H1 (cell line): ENCODE measurements around the gene DBET. TPM values are rescaled to one million over a fixed set of nuclear protein-coding genes. Genes with fewer than 3 reads are reported as not detected.
"Not testable (repeated sequence)": the region's sequence is repeated elsewhere in the genome, so short reads cannot be mapped to it uniquely, and the experiment has no call there.

Source experiments
- CTCF ChIA-PET: fragments of 300-600 bp; sonication (Branson Sonifier 250); formaldehyde crosslinking; loops from one replicate; lab custom pipeline; 2021; ENCODE audit not compliant: partially characterized antibody; lab: Charles Lee
- POLR2A ChIA-PET: fragments of 300-600 bp; sonication (Branson Sonifier 250); formaldehyde crosslinking; loops from one replicate; lab custom pipeline; 2021; ENCODE audit warnings: inconsistent platforms; ENCODE audit not compliant: partially characterized antibody; lab: Charles Lee
- DNase-seq, 2 experiments: peaks; one replicate each; pipeline versions ENCODE4 v3.0.0 to v3.0.0-alpha.2; 2010 to 2022; ENCODE audit warnings: low spot score in 2 of 2, low read depth in 1 of 2, mixed read lengths in 1 of 2
- FAIRE-seq: peaks from 2 replicates; lab custom pipeline; 2011; peaks lifted over from hg19 to GRCh38; lab: Jason Lieb, UNC
- H2AFZ ChIP-seq: 2 replicates; pipeline ENCODE4 v1.8.1; 2012; ENCODE audit warnings: low read length, inconsistent platforms
- H2AK5ac ChIP-seq: 2 replicates; pipeline ENCODE4 v1.6.1; 2013; ENCODE audit warnings: low read depth, low read length
- H2BK120ac ChIP-seq: replicated peaks from 2 replicates; pipeline ENCODE3; 2013; ENCODE audit warnings: low read depth, low read length, inconsistent platforms
- H2BK12ac ChIP-seq: 2 replicates; pipeline ENCODE4 v1.6.1; 2013; ENCODE audit warnings: low read depth, low read length
- H2BK15ac ChIP-seq: 2 replicates; pipeline ENCODE4 v1.6.1; 2013; ENCODE audit warnings: low read length
- H2BK20ac ChIP-seq: 2 replicates; pipeline ENCODE4 v1.6.1; 2013; ENCODE audit warnings: low read length
- H2BK5ac ChIP-seq: 2 replicates; pipeline ENCODE4 v1.6.1; 2013; ENCODE audit warnings: low read depth, low read length
- H3K14ac ChIP-seq: 2 replicates; pipeline ENCODE4 v1.6.1; 2013; ENCODE audit warnings: inconsistent platforms; ENCODE audit not compliant: insufficient read length
- H3K18ac ChIP-seq: 2 replicates; pipeline ENCODE4 v1.6.1; 2013; ENCODE audit warnings: low read length; ENCODE audit errors: extremely low read depth
- H3K23ac ChIP-seq: 2 replicates; pipeline ENCODE4 v1.6.1; 2013; ENCODE audit warnings: inconsistent platforms; ENCODE audit not compliant: insufficient read length
- H3K23me2 ChIP-seq: 2 replicates; pipeline ENCODE4 v1.6.1; 2013; ENCODE audit warnings: low read depth, low read length
- H3K27ac ChIP-seq: 2 replicates; pipeline ENCODE4 v1.6.1; 2011; ENCODE audit warnings: low read depth, low read length, inconsistent platforms
- H3K27me3 ChIP-seq, 4 experiments: replicated peaks in 1 of 4; 1 replicate in 1 of 4; 2 replicates in 3 of 4; pipeline versions ENCODE4 v1.6.1 to v1.8.1; 2011 to 2013; ENCODE audit warnings: low read length in 3 of 4, mild to moderate bottlenecking in 3 of 4, inconsistent platforms in 2 of 4, mixed read lengths in 2 of 4, moderate library complexity in 1 of 4; ENCODE audit not compliant: control insufficient read depth in 3 of 4, insufficient read depth in 3 of 4; ENCODE audit errors: extremely low read depth in 1 of 4
- H3K36me3 ChIP-seq, 4 experiments: 2 replicates each; pipeline versions ENCODE4 v1.6.1 to v1.8.1; 2011 to 2013; ENCODE audit warnings: mild to moderate bottlenecking in 4 of 4, low read length in 3 of 4, moderate library complexity in 2 of 4, control low read depth in 1 of 4, inconsistent platforms in 1 of 4; ENCODE audit not compliant: insufficient read depth in 4 of 4, control insufficient read depth in 2 of 4
- H3K4ac ChIP-seq: replicated peaks from 2 replicates; pipeline ENCODE3; 2013; ENCODE audit warnings: low read length, low read depth, mixed read lengths, inconsistent platforms; ENCODE audit not compliant: insufficient read length
- H3K4me1 ChIP-seq, 4 experiments: replicated peaks in 1 of 4; 1 replicate in 1 of 4; 2 replicates in 3 of 4; pipeline versions ENCODE4 v1.6.1 to v1.8.1; 2011 to 2013; ENCODE audit warnings: low read length in 3 of 4, inconsistent platforms in 2 of 4, mixed read lengths in 1 of 4; ENCODE audit not compliant: insufficient read depth in 4 of 4, control insufficient read depth in 3 of 4
- H3K4me2 ChIP-seq, 2 experiments: 2 replicates each; pipeline versions ENCODE4 v1.6.1 to v1.8.1; 2011 to 2013; ENCODE audit warnings: low read depth in 2 of 2, low read length in 2 of 2, control low read depth in 1 of 2, inconsistent platforms in 1 of 2, mild to moderate bottlenecking in 1 of 2; ENCODE audit not compliant: insufficient read depth in 1 of 2
- H3K4me3 ChIP-seq, 4 experiments: fragments of 200-600, 300-600 bp in 1 of 4; sonication (generic), shearing (Covaris generic), sonication (Bioruptor Twin) in 1 of 4; 2 replicates each; pipeline versions ENCODE4 v1.5.1 to v1.8.1; 2011 to 2016; ENCODE audit warnings: low read length in 4 of 4, low read depth in 3 of 4, control low read depth in 2 of 4, inconsistent platforms in 2 of 4, mild to moderate bottlenecking in 2 of 4, mixed read lengths in 1 of 4, moderate library complexity in 1 of 4; ENCODE audit not compliant: insufficient read depth in 2 of 4; ENCODE audit errors: extremely low read depth in 1 of 4
- H3K56ac ChIP-seq: replicated peaks from 2 replicates; pipeline ENCODE3; 2013; ENCODE audit warnings: low read depth, mild to moderate bottlenecking, mixed read lengths, low read length, inconsistent platforms; ENCODE audit not compliant: insufficient read length
- H3K79me1 ChIP-seq: 2 replicates; pipeline ENCODE4 v1.6.1; 2013; ENCODE audit warnings: low read depth, low read length, control low read depth
- H3K79me2 ChIP-seq, 2 experiments: 2 replicates each; pipeline versions ENCODE4 v1.6.1 to v1.8.1; 2012 to 2013; ENCODE audit warnings: low read length in 2 of 2, mild to moderate bottlenecking in 2 of 2, inconsistent platforms in 1 of 2; ENCODE audit not compliant: insufficient read depth in 2 of 2, control insufficient read depth in 1 of 2
- H3K9ac ChIP-seq, 4 experiments: replicated peaks in 1 of 4; 1 replicate in 1 of 4; 2 replicates in 3 of 4; pipeline versions ENCODE4 v1.6.1 to v1.8.1; 2011 to 2013; ENCODE audit warnings: low read depth in 3 of 4, low read length in 3 of 4, control low read depth in 2 of 4, mild to moderate bottlenecking in 2 of 4, moderate library complexity in 2 of 4, inconsistent platforms in 1 of 4; ENCODE audit errors: extremely low read depth in 1 of 4
- H3K9me3 ChIP-seq, 2 experiments: 2 replicates each; pipeline versions ENCODE4 v1.6.1 to v1.8.1; 2012 to 2013; ENCODE audit warnings: mild to moderate bottlenecking in 2 of 2, moderate library complexity in 2 of 2, control low read depth in 1 of 2, inconsistent platforms in 1 of 2, low read depth in 1 of 2, low read length in 1 of 2, mixed read lengths in 1 of 2; ENCODE audit not compliant: insufficient read depth in 2 of 2
- H4K20me1 ChIP-seq, 2 experiments: replicated peaks in 1 of 2; 2 replicates each; pipeline versions ENCODE3 to v1.8.1; 2011 to 2013; ENCODE audit warnings: inconsistent platforms in 2 of 2, low read length in 2 of 2, mild to moderate bottlenecking in 1 of 2; ENCODE audit not compliant: insufficient read depth in 2 of 2, control insufficient read depth in 1 of 2
- H4K5ac ChIP-seq: 2 replicates; pipeline ENCODE4 v1.6.1; 2013; ENCODE audit warnings: low read length, low read depth, mixed read lengths, inconsistent platforms; ENCODE audit not compliant: insufficient read length
- H4K8ac ChIP-seq: 2 replicates; pipeline ENCODE4 v1.8.0; 2013; ENCODE audit warnings: mild to moderate bottlenecking, moderate library complexity, low read length, inconsistent platforms; ENCODE audit not compliant: insufficient read depth; ENCODE audit errors: extremely low read depth
- H4K91ac ChIP-seq: replicated peaks from 2 replicates; pipeline ENCODE3; 2013; ENCODE audit warnings: low read length, mixed read lengths, inconsistent platforms; ENCODE audit not compliant: insufficient read length
- WGBS, 2 experiments: shearing (Covaris generic) in 1 of 2; methylation state at CpG; one replicate each; pipeline versions ENCODE4 v1.1.6 to v1.1.7; 2013 to 2015; ENCODE audit warnings: low lambda C conversion rate in 2 of 2, mixed read lengths in 2 of 2, inconsistent platforms in 1 of 2, low coverage in 1 of 2, missing lambda C conversion rate in 1 of 2; ENCODE audit not compliant: insufficient replicate concordance in 2 of 2, insufficient coverage in 1 of 2, insufficient read length in 1 of 2; ENCODE audit errors: extremely low coverage in 1 of 2, missing lambda C conversion rate in 1 of 2; 5-methylcytosine and 5-hydroxymethylcytosine counted together
- polyA plus RNA-seq, 7 experiments: library from polyadenylated mRNA; depleted of rRNA in 3 of 7; stranded (reverse) in 5 of 7; unstranded in 2 of 7; fragments of >200 nt in 5 of 7; fragments of 200-250 nt in 2 of 7; gene quantifications; 1 replicate in 5 of 7; 2 replicates in 1 of 7; 4 replicates in 1 of 7; pipeline versions ENCODE4 v1.2.1 to v1.2.3, GENCODE V29; 2011 to 2013; ENCODE audit warnings: missing spikeins in 2 of 7, mixed read lengths in 2 of 7
- total RNA-seq: library from RNA; stranded (reverse); fragmentation: NEBNext Ultra II Directional; extraction: Animal tissue kit (Norgen Biotek cat#: 25700); gene quantifications from 2 replicates; pipeline ENCODE4 v1.2.1, GENCODE V29; 2021

Gene DBET
- total and polyA plus RNA-seq, 2 of the 8 experiments (the other 6 are each of a cell fraction or from before 2014, with no cell fraction given), result not detected

DNA sequence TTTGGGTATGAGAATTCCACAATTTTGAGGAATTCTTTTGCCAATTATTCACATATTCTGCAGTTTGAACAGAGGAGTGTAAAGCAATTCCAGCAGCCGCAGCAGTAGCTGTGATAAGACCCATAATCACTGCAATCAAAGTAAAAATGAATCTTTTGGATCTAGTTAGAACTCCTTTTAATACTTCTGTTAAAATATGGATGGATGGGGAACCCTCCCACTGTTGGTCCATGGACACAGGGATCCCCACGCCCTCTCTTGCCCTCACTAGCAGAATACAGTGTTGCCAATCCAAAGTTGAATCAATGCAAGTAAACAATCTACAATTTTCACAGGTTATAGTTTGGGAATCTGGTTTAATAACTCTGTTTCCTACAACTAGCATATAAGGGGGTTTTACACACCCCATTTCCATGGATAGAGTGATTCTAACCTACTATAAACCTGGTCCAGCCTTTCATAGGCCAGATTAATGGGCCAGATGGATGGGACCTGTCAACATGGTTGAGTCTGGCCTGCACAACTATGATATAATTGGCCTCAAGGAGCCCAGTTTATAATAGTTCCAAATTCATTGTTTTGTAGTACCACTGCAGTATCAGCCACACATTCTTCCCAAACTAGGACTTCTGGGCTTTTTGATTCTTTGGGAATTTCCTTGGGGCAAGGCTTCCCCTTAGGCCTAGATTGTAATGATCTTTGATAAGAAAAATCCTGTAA lies 43.6 kb downstream of the DBET start:
- H4K91ac ChIP-seq, H2BK5ac ChIP-seq, H2AFZ ChIP-seq, H2BK12ac ChIP-seq, H2BK120ac ChIP-seq, H3K27ac ChIP-seq, H3K4me2 ChIP-seq, H3K4me1 ChIP-seq, H3K79me2 ChIP-seq, H3K36me3 ChIP-seq, DNase-seq, H3K4ac ChIP-seq, H2AK5ac ChIP-seq, H3K14ac ChIP-seq, FAIRE-seq, H4K20me1 ChIP-seq, H3K23ac ChIP-seq, H3K56ac ChIP-seq, H3K79me1 ChIP-seq, H3K18ac ChIP-seq, H3K23me2 ChIP-seq, H3K27me3 ChIP-seq, H3K4me3 ChIP-seq, H3K9ac ChIP-seq, H4K8ac ChIP-seq, POLR2A ChIA-PET, H2BK15ac ChIP-seq, H2BK20ac ChIP-seq, CTCF ChIA-PET, H4K5ac ChIP-seq: not testable (repeated sequence)
- peaks cover 66 to 70% of the 10 kb centered on the region in 2 experiments for H3K9me3 ChIP-seq
- WGBS, 2 experiments, result 50% methylated on average over 2 of the region's 2 CpGs; no CpG with 5 or more reads in 1 of the 2 experiments
